Measurements from ENCODE around the gene ZNF414.

Gene ZNF414

GRCh38 chr19:8537099-8537498, 23.1 kb upstream of the ZNF414 start:
- TF ChIP-seq, protein P1, sequence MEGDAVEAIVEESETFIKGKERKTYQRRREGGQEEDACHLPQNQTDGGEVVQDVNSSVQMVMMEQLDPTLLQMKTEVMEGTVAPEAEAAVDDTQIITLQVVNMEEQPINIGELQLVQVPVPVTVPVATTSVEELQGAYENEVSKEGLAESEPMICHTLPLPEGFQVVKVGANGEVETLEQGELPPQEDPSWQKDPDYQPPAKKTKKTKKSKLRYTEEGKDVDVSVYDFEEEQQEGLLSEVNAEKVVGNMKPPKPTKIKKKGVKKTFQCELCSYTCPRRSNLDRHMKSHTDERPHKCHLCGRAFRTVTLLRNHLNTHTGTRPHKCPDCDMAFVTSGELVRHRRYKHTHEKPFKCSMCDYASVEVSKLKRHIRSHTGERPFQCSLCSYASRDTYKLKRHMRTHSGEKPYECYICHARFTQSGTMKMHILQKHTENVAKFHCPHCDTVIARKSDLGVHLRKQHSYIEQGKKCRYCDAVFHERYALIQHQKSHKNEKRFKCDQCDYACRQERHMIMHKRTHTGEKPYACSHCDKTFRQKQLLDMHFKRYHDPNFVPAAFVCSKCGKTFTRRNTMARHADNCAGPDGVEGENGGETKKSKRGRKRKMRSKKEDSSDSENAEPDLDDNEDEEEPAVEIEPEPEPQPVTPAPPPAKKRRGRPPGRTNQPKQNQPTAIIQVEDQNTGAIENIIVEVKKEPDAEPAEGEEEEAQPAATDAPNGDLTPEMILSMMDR (IDR thresholded peaks at IDR 0.05) = no peak
- no peak overlapping the region for H3K4me3 ChIP-seq (ENCODE audit: low read depth in 1 of 2, low read length in 1 of 2)
- no peaks in the 10 kb centered on the region for H3K27me3 ChIP-seq
- H3K9me3 ChIP-seq = peaks cover 14% of the 10 kb centered on the region
- H3K36me3 ChIP-seq = peaks cover 100% of the 10 kb centered on the region
- peaks cover 15 to 18% of the 10 kb centered on the region in 2 experiments for H3K4me1 ChIP-seq (ENCODE audit: control insufficient read depth in 1 of 2, insufficient read depth in 1 of 2, low read depth in 1 of 2, low read length in 1 of 2)
- H3K27ac ChIP-seq = peak overlapping the region; percentile 50

DNA sequence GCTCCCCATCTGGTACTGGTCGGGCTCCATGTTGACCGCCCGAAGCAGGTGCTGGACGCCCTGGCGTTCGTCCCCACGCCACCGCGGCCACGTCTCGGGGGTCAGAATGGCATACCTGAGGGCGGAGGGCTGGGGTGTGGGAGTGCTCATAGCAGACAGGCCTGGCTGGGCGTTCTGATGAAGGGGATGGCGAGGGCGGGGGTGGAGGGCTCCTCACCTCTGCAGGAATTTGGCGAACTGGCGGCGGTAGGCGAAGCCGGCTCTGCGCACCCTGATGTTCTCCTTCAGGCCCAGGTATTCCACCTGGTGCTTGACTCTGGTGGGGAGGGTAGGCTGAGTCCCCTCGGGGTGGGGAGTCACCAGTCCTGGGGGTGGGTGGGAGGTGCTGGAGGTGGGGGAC, 22.3 kb upstream of the ZNF414 start:
- Histone ChIP-seq H3K4me3 (ENCODE audit: low read depth in 1 of 2, low read length in 1 of 2) (no peak overlapping the region), H3K36me3 (peaks cover 100% of the 10 kb centered on the region), H3K9me3 (peaks cover 14% of the 10 kb centered on the region), H3K27me3 (no peaks in the 10 kb centered on the region), H3K4me1 (ENCODE audit: control insufficient read depth in 1 of 2, insufficient read depth in 1 of 2, low read depth in 1 of 2, low read length in 1 of 2) (peaks cover 14% of the 10 kb centered on the region in 2 experiments), H3K27ac (peak overlapping the region; percentile 50)
- TF ChIP-seq, protein P1 (IDR thresholded peaks at IDR 0.05) = no peak

GRCh38 chr19:8532225-8532624, 18.3 kb upstream of the ZNF414 start:
- no peak overlapping the region for H3K4me3 ChIP-seq (ENCODE audit: low read depth in 1 of 2, low read length in 1 of 2)
- peaks cover 100% of the 10 kb centered on the region for H3K36me3 ChIP-seq
- TF ChIP-seq, protein P1 (IDR thresholded peaks at IDR 0.05) = no peak
- no peaks in the 10 kb centered on the region for H3K4me1 ChIP-seq (ENCODE audit: control insufficient read depth in 1 of 2, insufficient read depth in 1 of 2, low read depth in 1 of 2, low read length in 1 of 2)
- peaks cover 22% of the 10 kb centered on the region for H3K9me3 ChIP-seq
- no peaks in the 10 kb centered on the region for H3K27me3 ChIP-seq
- H3K27ac ChIP-seq = peak overlapping the region; percentile 35

DNA sequence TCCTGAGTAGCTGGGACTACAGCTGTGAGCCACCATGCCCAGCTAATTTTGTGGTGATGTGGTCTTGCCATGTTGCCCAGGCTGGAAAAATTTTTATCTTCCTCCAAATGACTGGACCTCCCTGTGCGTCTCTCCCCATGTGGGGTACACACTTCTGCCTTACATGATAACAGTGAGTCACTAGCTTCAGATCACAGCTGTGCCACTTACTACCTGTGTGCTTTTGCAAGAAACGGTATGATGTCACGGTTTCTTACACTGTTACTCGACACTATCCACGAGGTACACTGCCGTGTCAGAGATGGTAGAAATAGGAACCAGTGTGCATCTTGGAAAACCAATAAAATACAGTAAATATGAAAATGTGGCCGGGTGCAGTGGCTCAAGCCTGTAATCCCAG, 17.5 kb upstream of the ZNF414 start:
- Histone ChIP-seq H3K9me3 (peaks cover 26% of the 10 kb centered on the region), H3K36me3 (peaks cover 100% of the 10 kb centered on the region), H3K4me3 (ENCODE audit: low read depth in 1 of 2, low read length in 1 of 2) (no peak overlapping the region), H3K4me1 (ENCODE audit: control insufficient read depth in 1 of 2, insufficient read depth in 1 of 2, low read depth in 1 of 2, low read length in 1 of 2) (no peaks in the 10 kb centered on the region), H3K27ac (peak overlapping the region; percentile 38), H3K27me3 (no peaks in the 10 kb centered on the region)
- TF ChIP-seq, protein P1 (IDR thresholded peaks at IDR 0.05) = no peak

DNA sequence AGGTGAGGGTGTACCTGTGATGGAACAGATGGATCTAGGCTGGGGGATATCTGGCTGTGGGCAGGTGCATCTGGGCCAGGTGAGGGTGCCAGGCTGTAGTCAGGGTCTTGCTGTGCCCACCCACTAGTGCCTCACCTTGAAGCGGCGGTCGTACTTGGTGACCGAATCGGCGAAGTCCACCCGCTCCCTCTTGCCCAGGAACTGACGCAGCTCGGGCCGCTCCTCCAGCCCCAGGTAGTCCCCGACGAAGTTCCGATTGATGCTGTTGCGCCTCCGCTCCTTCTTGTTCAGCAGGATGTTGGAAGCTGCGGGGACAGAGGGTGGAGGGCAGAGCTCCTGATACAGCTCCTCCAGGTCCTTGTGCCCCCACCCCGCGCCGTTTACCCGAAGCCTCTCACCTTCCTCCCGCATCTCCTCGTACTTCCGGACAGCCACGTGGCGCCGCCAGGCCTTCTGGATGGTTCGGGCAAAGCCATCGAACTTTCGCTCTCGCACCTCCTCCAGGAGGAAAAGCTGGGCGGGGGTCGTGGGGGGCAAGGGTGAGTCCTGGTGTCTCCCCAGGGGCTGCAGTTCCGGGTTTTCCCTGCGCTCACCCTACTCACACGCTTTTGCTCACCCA, 16.2 kb upstream of the ZNF414 start:
- Histone ChIP-seq H3K9me3 (peaks cover 29% of the 10 kb centered on the region), H3K27ac (no peak overlapping the region), H3K4me3 (ENCODE audit: low read depth in 1 of 2, low read length in 1 of 2) (no peak overlapping the region), H3K36me3 (peaks cover 100% of the 10 kb centered on the region), H3K27me3 (no peaks in the 10 kb centered on the region), H3K4me1 (ENCODE audit: control insufficient read depth in 1 of 2, insufficient read depth in 1 of 2, low read depth in 1 of 2, low read length in 1 of 2) (no peaks in the 10 kb centered on the region)
- TF ChIP-seq, protein P1 (IDR thresholded peaks at IDR 0.05) = no peak
